HG02610 (cell line): Measurements from ENCODE around the gene ZCCHC17.

Source experiments
- ATAC-seq: cut with Tn5 transposase; IDR thresholded peaks from one replicate; pipeline ENCODE4 v1.9.1; 2021; ENCODE audit warnings: mild to moderate bottlenecking, moderate library complexity; ENCODE audit not compliant: unreplicated experiment

Gene ZCCHC17

DNA sequence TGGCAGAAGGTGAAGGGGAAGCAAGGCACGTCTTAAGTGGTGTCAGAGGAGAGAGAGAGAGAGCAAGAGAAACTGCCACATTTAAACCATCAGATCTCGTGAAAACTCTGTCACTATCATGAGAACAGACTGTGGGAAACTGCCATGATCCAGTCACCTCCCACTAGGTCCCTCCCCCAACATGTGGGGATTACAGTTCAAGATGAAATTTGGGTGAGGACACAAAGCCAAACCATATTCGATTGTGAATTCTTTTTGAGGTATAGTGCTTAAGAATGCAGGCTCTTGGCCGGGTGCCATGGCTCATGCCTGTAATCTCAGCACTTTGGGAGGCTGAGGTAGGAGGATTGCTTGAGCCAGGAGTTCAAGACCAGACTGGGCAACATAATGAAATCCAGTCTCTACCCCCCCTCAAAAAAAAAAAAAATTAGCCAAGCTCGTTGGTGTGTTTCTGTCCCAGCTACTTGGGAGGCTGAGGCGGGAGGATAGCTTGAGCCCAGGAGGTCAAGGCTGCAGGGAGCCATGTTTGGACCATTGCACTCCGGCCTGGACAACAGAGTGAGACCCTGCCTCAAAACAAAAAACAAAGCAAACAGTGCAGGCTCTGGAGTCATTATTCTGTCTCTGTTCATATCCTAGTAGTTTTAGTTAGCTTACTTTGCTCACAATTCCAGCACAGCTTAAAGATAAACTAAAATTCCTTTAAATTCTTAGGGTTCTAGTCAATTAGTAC lies 6.0 kb downstream of the ZCCHC17 start:
- no peak for ATAC-seq

GRCh38 chr1:31306278-31306677 lies 9.4 kb downstream of the ZCCHC17 start:
- ATAC-seq = no peak

- ATAC-seq = no peak
Observed at GRCh38 chr1:31308036-31308435, 11.2 kb downstream of the ZCCHC17 start.

DNA sequence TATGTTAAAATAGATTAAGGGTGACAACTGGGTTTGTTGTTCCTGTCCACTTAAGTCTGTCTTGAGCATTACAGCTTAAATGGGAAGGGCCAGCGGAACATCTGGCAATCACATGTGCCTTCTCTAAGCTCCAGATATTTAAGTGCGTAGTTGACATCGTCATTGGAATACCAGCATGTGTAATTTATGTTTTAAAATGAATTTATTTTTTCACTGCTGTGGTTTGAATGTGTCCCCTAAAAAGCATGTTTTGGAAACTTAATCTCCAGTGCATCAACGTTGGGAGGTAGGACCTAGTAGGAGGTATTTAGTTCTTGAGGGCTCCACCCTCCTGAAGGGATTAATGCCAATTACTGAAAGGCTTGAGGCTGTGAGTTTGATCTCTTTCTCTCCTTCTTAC lies 13.4 kb downstream of the ZCCHC17 start:
- ATAC-seq = no peak

DNA sequence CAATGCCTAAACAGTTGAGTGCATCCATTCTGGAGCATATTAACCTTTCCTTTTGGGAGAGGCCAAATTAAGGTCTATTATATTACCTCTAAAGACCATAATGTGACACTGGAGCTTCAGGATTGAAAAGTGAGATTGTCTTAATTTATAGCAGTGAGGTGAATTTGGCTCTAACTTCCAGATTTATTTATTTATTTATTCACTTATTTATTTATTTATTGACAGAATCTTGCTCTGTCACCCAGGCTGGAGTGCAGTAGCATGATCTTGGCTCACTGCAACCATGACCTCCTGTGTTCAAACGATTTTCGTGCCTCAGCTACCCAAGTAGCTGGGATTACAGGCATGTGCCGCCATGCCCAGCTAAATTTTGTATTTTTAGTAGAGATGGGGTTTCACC lies 19.1 kb downstream of the ZCCHC17 start:
- no peak for ATAC-seq

- ATAC-seq = no peak
Observed at GRCh38 chr1:31318146-31318545, 21.3 kb downstream of the ZCCHC17 start.

- no peak for ATAC-seq
Observed at GRCh38 chr1:31324093-31324492, 27.3 kb downstream of the ZCCHC17 start.

DNA sequence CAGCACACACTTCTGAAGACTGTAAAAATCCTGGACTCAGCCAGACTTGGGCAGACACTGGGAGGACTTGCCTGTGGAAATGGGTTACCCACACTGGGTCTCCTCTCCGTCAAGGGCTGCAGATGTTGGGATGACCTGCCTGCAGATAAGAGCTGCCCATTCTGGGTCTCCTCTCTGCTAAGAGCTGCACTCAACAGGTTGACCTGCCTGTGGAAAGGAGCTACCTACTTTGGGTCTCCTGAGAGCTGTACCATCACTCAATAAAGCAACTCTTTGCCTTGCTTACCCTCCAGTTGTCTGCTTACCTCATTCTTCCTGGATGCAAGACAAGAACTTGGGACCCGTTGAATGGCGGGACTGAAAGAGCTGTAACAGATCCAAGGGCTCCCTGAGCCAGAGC lies 28.2 kb downstream of the ZCCHC17 start:
- ATAC-seq = no peak

DNA sequence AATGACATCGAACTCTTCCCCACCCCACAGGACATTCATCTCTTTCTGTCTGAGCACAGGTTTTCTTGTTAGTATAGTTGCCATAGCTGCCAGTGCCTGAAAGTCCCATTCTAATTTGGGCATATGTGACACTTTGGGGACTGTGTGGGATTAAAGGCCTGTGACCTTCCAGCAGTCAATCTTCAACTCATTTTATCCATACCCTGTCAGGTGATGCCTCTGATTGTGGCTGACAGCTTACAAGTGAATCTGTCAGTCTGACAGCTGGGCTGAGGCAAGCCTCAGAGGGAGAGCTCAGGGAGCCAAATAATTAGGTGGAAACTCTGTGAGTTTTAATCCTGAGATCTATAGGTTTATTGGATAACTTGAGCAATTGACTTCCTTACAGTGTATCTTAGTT lies 29.6 kb downstream of the ZCCHC17 start:
- ATAC-seq = no peak

DNA sequence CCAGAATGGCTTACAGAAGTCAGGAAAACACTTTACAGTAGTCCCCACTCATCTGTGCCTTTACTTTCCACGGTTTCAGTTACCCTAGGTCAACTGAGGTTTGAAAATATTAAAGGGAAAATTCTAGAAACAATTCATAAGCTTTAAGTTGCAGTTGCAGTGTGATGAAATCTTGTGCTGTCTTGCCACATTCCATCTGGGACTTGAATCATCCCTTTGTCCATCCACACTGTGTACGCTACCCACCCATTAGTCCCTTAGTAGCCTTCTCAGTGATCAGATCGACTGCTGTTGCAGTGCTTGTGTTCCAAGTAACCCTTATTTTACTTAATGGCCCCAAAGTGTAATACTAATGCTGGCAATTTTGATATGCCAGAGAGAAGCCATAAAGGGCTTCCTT lies 30.5 kb downstream of the ZCCHC17 start:
- ATAC-seq = no peak

DNA sequence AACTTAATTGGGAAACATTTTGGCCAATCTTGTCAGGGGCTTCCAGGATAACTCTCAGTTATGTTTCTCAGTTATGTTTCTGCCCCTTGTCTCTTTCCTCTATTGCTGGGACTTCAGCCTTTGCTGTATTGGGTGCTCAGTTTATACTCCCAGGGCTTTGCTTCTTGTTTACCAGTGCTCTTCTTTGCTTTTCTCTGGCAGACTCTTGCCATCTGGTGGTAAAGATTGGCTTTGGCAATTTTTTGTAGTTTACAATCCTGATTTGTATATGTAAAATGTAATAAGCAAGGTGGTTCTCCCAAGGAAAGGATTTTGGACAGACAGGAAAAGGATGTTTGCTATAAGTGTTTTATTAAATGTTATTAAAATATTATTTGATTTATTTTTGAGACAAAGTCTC lies 38.2 kb downstream of the ZCCHC17 start:
- no peak for ATAC-seq

DNA sequence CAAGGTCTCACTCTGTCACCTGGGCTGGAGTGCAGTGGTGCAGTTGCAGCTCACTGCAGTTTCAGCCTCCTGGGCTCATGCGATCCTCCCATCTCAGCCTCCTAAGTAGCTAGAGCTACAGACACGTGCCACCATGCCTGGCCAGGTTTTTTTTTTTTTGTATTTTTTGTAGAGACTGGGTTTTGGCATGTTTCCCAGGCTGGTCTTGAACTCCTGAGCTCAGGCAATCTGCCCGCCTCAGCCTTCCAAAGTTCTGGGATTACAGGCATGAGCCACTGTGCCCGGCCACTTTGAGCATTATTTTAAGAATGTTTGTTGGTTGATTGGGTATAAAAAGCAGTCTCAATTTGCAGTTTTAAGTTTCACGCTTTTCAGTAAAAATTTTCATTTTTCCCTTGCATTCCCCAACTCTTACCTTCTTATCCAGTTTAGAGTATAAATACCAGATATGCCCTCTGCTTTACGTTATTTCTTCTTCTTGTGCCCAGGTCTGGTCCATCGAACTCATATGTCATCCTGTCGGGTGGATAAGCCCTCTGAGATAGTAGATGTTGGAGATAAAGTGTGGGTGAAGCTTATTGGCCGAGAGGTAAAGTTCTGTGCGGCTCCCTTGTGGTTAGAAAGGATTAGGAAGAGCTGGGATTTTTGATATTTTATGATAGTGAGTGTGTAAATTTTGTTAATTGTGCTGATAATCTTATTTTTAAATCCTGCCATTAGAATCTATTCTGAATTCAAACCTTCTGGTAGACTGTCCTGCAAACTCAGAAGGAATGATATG lies 40.0 kb downstream of the ZCCHC17 start:
- no peak for ATAC-seq

GRCh38 chr1:31344503-31344902 lies 47.7 kb downstream of the ZCCHC17 start:
- ATAC-seq = no peak

GRCh38 chr1:31345635-31346034 lies 48.8 kb downstream of the ZCCHC17 start:
- no peak for ATAC-seq

DNA sequence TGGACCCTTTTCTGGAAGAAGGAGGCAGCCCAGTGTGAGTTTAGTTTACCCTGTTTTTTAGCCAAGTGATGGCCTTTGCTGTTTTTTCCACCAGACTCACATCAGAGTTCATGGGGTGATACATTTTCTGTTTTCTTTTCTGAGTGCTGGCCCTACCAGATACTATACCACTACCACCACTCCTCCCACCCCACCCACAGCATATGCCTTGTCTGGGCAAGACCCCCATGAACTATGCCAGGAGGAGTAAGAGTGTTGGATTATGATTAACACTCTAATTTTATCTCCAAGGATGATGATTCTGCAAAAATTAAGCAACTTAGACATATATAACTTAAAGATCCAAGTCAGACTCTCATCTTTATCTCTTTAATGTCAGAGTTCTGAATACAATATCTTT lies 50.0 kb downstream of the ZCCHC17 start:
- ATAC-seq = no peak

- no peak for ATAC-seq
Observed at GRCh38 chr1:31348449-31348848, 51.6 kb downstream of the ZCCHC17 start.

DNA sequence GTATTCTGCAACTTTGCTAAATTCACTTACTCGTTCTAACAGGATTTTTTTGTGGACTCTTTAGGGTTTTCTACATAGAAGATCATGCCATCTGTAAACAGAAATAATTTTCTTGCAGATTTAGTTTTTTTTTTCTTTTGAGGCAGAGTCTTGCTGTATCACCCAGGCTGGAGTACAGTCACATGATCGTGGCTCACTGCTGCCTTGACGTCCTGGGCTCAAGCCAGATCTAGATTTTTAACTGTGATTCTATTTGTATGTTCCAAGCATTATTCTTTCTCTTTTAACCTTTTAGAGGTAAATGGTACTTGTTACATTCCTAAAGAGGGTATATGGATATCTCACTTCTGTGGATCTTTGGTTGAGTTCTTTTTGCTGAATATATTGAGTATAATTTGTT lies 57.5 kb downstream of the ZCCHC17 start:
- no peak for ATAC-seq

DNA sequence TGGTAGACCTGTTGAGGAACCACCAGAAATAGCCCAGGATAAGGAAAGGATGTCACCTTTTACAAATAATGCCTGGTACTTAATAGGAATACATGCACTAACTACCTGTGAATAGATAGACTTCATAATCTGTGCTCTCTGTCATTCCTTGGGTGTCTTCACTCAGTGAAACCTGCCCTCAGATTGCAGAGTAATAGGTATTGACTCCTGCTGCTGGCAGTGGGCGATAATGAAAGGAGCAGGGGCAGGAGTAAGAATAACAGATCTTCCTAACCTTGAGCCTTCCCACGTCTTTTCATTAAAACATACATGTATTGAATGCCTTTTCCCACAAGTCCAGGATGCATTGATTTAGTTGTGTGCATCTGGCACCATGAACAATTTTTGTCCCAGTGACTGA lies 59.6 kb downstream of the ZCCHC17 start:
- ATAC-seq = no peak

GRCh38 chr1:31361607-31362006 lies 64.8 kb downstream of the ZCCHC17 start:
- no peak for ATAC-seq

- no peak for ATAC-seq
Observed at GRCh38 chr1:31362032-31362431, 65.2 kb downstream of the ZCCHC17 start.

GRCh38 chr1:31364561-31365250 lies 67.9 kb downstream of the ZCCHC17 start:
- ATAC-seq = no peak

DNA sequence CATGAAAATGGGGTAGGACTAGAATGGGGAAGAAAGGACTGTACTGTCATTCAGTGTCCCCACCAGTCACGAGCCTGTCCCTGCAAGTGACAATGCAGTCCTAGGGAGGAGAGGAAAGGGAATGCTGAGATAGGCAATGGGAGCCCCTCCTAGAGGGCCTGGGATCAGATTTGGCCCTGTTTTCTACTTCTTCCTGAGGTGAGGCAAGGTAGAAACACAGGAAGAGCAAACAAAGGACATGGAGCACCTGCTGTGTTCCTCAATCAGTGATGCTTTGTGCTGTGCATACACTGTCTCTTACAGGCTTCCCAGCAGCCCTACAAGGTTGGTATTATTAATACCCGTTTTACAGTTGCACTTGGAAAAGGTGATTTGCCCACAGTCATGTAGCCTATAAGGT lies 70.0 kb downstream of the ZCCHC17 start:
- no peak for ATAC-seq
